ENCODE data around the gene GHRL. TPM values are rescaled to one million over a fixed set of nuclear protein-coding genes. Genes with fewer than 3 reads are reported as not detected.
"Not testable (repeated sequence)": the region's sequence is repeated elsewhere in the genome, so short reads cannot be mapped to it uniquely, and the experiment has no call there.

The GHRL gene
- polyA plus RNA-seq, 10 donors, result 0.33 to 1.3 (median 0.51) TPM; not detected in 1

GRCh38 chr3:10277115-10277625 is 15.6 kb downstream of the GHRL start:
- no peak for DNase-seq

- DNase-seq, result no peak
Observed at GRCh38 chr3:10274601-10275000, 18.1 kb downstream of the GHRL start.

DNA sequence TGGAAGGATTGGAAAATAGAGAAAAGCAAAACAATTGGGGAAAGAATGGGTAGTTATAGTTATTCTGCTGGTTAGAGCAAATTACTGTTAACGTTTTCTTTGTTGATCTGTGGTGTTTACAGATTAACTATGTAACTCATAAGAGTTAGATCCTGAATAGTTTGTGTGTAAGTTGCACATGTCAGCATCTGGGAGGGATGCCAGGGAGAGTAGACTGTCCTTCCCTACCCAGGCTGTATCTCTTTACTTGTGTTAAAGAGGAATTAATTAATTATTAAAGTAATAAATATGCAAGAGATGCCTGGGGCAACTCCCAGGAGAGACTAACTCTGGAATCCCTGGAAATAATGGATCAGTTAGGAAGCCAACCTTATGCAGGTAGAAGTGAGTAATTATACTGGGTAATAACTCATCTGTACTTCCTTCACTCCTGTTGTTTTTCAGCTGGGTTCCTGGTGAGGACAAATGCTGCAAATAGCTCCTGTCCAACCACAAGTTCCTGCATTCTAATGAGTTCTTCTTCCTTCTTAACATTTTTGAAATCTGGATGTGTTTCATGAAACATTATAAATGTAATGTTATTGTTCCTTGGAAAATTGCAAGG is 18.9 kb downstream of the GHRL start:
- DNase-seq, result no peak

DNA sequence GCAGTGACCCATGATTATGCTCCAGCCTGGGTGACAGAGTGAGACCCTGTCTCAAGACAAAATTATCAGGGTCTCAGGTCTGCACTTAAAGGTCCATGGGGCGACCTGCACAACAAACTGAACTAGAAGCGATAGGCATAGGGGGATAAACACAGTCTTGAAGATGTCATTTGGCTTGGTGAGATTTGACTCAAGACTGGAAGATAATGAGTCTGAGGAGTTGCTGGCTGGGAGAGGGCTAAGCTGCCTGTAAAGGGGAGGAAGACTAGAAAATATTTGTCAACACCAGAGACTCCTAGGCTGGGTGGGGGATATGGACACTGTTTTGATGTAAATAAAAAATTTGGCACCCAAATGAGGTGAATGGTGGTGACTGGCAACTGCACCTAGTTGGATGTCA is 19.8 kb downstream of the GHRL start:
- DNase-seq, result no peak

GRCh38 chr3:10272476-10272875 is 20.3 kb downstream of the GHRL start:
- not testable (repeated sequence) for DNase-seq

- no peak for DNase-seq
Observed at GRCh38 chr3:10269443-10269842, 23.3 kb downstream of the GHRL start.

GRCh38 chr3:10268930-10269329 is 23.8 kb downstream of the GHRL start:
- DNase-seq, result no peak

DNA sequence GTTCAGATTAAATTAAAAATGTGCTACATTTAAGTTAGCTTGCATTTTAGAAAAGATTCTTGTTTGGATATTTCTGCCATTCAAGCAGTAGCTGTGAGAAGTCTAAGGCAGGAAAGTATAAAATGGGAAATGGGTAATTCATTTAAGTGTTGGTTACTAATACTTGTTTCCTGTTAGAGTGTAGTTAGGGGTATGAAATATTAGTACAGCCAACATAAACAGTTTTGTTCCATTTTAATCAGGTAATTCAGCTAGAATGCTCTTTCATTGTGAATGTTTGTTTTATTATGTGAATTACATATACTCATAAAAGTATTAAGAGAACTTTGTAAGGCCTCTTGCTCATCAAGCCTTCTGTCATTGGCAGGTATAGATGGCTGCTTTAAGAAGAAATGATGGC is 24.6 kb downstream of the GHRL start:
- DNase-seq, result no peak

DNA sequence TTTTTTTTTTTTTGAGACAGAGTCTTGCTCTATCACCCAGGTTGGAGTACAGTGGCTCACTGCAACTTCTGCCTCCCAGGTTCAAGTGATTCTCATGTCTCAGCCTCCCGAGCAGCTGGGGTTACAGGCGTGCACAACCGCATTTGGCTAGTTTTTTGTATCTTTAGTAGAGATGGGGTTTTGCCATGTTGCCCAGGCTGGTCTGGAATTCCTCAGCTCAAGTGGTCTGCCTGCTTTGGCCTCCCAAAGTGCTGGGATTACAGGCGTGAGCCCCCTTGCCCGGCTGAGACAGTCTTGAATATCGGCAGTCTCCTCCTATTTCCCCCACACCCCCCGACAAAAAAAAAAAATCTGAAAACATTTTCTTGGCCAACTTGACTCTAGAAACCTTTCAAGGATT is 25.8 kb downstream of the GHRL start:
- not testable (repeated sequence) for DNase-seq

GRCh38 chr3:10265833-10266232 is 26.9 kb downstream of the GHRL start:
- DNase-seq, result no peak

DNA sequence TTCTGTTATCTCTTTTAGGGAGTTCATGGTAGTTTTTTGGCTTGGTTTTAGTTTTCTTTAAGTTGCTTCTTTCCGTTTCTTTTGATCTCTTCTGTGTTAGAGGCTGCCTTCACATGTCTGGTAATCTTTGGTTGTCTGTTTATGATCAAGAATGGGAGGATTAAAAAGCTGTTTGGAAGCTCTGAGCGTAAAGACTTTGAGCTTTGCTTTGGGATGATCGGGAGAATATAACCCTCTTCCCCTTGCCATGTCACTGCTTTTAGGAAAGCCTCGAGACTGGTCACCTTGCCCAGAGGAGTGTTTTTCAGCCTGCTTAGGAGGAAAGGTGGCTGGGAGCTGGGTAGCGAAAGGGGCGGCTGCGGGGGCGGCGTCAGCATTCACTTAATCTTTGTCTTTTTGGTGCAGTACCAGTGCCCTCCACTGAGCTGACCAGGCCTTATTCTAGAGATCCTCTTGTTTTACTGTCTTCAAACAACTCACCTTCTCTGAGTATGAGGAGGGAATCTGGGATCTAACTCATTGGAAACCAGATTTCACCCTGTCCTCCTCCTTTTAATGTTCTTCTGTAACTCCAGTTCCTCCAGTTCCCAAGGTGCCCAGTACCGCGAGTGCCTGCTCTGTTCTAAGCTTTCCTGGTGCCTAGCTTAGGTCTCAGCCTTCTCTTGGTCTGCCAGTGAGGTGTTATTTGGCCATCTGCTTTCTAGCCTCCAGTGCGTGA is 28.9 kb downstream of the GHRL start:
- DNase-seq, result peak in 1 of 3 donors; percentile 34

GRCh38 chr3:10262027-10262426 is 30.7 kb downstream of the GHRL start:
- DNase-seq, result no peak

- no peak for DNase-seq
Observed at GRCh38 chr3:10260211-10260701, 32.5 kb downstream of the GHRL start.

GRCh38 chr3:10259798-10260197 is 32.9 kb downstream of the GHRL start:
- DNase-seq, result no peak

GRCh38 chr3:10259036-10259435 is 33.7 kb downstream of the GHRL start:
- no peak for DNase-seq

DNA sequence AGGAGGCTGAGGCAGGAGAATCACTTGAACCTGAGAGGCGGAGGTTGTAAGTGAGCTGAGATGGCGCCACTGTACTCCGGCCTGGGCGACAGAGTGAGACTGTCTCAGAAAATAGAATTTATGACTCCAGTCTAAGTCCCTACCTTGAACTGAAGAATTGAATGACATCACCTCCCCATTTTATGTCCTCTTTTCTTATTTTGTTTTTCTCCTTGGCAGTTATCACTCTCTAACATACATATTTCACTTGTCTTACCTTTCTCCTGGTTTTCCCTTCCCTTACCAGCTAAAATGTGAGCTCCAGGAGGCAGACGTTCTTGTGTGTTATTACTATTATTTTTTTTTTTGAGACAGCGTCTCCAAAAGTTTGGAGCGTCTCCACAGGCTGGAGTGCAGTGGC is 36.9 kb downstream of the GHRL start:
- DNase-seq, result no peak

- no peak for DNase-seq
Observed at GRCh38 chr3:10253731-10254130, 39.0 kb downstream of the GHRL start.

GRCh38 chr3:10251006-10251405 is 41.7 kb downstream of the GHRL start:
- DNase-seq, result no peak

GRCh38 chr3:10249833-10250232 is 42.9 kb downstream of the GHRL start:
- no peak for DNase-seq

GRCh38 chr3:10248984-10249748 is 43.6 kb downstream of the GHRL start:
- no peak for DNase-seq

DNA sequence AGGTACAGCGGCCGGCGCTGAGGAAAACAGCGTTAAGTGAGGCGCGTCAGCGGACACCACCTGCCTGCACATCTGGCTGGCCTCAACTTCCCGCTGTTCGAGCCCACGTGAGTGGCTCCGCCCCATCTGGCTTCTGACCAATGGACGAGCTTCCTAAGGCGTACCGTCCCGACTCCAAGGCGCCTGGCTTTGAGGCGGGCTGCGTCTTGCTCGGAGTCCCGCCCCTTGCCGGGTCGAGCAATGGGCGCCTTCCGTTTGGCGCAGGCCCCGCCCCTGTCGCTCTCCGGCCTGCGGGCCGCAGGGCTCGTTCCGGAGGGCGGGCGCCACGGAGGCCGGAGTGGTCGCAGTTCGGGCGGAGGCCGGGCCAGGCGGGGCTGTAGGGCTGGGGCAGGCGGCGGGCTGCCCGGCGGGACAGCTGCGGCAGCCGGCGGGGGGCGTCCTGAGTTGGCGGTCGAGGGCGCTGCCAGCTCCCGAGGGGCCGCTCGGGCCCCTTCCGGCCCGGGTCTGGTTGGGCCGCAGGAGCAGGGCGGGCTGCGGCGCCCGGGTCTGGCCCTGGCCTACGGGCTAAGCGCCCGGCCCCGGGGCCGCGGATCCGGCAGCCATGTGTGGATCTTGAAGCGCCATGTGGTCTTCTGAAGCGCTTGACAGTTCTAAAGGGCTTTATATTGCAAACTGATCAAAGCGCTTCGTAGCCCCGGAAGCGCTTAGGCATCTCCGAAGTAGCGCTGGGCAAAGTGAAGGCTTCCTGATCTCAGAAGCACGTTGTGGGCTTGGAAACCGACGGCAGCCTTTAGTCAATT is 44.4 kb downstream of the GHRL start, which contains the start of gene TATDN2:
Gene TATDN2 (plus strand): TSS at position 276 of the 800 bp plus-strand sequence. CDS start 742 bp downstream, outside the sequence.
- peak; percentile 96 to 98 (median 97) for DNase-seq
